Embryonic facial prominence (tissue), 1 donor: Measurements from ENCODE around the gene RETSAT.

Experiments used
- DNase-seq: peaks from one replicate; pipeline ENCODE4 v3.0.0-alpha.2; 2016; ENCODE audit errors: extremely low spot score

Gene RETSAT

GRCh38 chr2:85308896-85309555, 45.3 kb downstream of the RETSAT start:
- no peak for DNase-seq

GRCh38 chr2:85308201-85308600, 46.1 kb downstream of the RETSAT start:
- DNase-seq: no peak

- no peak for DNase-seq
Observed at GRCh38 chr2:85307527-85307897, 46.8 kb downstream of the RETSAT start.

GRCh38 chr2:85303780-85304531, 50.4 kb downstream of the RETSAT start:
- DNase-seq: no peak

- no peak for DNase-seq
Observed at GRCh38 chr2:85302121-85302520, 52.2 kb downstream of the RETSAT start.
